Hematopoietic multipotent progenitor cell treated with erythropoietin and hydrocortisone succinate and interleukin-3 and kit ligand, for 15 days (in vitro differentiated cells): ENCODE data around the gene ZNF789.

ENCODE experiments used
- DNase-seq: peaks from one replicate; pipeline ENCODE4 v3.0.0-alpha.2; 2015; ENCODE audit warnings: low spot score

ZNF789 gene

DNA sequence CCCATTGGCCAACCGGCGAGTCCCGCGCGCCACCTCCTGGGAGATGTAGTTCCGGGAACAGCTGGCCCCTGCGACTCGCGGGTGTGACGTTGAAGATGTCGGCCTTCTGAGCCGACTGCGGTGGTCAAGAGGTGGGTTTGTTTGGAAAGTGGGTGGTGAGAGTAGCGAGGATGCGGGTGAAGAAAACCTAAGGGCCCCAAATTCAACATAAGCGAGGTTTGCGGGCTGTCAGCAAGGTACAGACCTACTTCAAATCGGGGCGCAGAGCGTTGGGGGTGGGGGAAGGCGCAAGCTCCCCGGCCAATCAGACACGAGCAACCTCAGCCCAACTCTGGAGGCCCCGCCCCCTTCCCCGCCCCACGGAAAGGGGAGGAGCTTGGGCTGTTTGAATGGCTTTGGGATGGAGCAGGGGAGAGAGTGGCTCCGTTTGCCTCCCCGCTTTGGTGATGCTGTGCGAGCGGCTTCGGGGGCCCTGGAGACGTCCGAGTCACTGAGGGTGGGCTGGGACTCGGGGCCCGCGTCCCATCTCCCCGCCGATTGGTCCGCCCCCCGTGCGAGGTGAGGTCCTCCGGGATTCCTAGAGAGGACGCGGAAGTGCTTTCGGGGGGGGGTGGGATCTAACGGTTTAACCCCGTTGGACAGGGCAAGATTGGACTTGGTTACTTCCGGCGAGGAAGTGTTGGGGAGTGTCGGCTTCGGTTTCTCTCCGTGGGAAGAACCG, 32.1 kb downstream of the ZNF789 start, which contains the start of gene ZKSCAN5:
ZKSCAN5 (plus strand) TSS at position 60 of the 721 bp plus-strand sequence. CDS start 1,383 bp downstream, outside the sequence.
- peak; percentile 97 for DNase-seq

DNA sequence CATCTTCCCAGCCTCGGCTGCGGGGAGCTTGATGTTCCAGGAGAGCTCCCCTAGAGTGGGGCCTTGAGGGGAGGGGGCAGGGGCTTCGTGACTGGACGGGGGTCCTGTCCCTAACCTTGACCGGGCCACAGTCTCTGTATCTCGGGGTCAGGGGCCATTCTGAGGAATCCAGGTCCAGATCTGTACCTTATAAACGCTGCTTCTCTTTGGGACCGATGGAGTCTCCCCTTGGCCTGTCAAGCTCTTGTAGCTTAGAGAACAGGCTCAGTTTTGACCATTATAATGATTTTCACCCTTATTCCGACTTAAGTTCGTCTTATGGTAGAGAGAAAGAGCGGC, 32.6 kb downstream of the ZNF789 start:
- peak; percentile 17 for DNase-seq

DNA sequence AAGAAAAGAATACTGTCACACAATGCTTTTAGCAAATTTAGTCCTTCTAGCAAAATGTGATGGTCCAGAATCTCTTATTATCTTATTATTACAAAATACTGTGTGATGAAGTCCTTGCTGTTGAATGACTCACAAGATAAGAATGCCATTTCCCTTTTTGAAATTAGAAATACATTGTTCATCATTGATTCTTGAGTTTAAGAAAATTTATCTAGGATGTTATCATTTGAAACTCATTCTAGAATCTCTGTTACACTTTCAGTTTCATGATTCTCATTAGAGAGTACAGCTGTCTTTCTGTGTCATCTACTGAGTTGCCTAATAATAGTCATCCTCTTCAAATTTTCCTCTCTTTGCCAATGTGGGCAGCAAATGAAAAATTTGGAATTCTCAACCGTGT, 41.4 kb downstream of the ZNF789 start:
- DNase-seq = no peak

DNA sequence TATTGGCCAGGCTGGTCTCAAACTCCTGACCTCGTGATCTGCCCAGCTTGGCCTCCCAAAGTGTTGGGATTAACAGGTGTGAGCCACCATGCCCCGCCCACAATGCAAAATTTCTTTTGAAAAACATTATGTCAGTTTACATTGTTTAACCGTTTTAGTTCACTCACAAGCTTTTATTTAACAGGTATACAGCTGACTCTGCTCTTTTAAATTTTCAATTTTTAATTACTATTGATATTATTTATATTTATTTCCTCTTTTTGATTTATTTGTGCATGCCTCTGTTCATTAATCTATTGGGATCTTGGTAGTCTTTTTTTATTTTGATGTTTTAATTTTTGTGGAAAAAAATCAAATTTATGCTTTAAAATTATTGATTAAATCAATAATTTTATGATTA, 48.7 kb downstream of the ZNF789 start:
- no peak for DNase-seq

DNA sequence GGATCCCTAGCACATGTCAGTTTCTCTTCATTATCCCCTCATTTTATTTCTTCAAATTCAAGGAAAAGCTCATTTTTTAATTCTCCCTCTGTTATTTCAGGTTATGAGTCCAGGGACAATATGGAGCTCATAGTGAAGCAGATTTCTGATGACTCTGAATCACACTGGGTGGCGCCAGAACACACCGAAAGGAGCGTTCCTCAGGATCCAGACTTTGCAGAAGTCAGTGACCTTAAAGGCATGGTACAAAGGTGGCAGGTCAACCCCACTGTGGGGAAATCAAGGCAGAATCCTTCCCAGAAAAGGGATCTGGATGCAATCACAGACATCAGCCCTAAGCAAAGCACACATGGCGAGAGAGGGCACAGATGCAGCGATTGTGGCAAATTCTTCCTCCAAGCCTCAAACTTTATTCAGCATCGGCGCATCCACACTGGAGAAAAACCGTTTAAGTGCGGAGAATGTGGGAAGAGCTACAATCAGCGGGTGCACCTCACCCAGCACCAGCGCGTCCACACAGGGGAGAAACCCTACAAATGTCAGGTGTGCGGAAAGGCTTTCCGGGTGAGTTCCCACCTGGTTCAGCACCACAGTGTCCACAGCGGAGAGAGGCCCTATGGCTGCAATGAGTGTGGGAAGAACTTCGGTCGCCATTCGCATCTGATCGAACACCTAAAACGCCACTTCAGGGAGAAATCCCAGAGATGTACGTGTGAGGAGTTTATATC, 53.2 kb downstream of the ZNF789 start:
- peak; percentile 35 for DNase-seq

DNA sequence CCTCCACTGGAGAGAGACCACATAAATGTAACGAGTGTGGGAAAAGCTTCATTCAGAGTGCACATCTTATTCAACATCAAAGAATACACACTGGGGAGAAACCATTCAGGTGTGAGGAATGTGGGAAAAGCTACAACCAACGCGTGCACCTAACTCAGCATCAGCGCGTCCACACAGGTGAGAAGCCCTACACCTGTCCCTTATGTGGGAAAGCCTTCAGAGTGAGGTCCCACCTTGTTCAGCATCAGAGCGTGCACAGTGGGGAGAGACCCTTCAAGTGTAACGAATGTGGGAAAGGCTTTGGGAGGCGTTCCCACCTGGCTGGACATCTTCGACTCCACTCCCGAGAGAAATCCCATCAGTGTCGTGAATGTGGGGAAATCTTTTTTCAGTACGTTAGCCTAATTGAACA, 58.7 kb downstream of the ZNF789 start:
- DNase-seq = no peak

DNA sequence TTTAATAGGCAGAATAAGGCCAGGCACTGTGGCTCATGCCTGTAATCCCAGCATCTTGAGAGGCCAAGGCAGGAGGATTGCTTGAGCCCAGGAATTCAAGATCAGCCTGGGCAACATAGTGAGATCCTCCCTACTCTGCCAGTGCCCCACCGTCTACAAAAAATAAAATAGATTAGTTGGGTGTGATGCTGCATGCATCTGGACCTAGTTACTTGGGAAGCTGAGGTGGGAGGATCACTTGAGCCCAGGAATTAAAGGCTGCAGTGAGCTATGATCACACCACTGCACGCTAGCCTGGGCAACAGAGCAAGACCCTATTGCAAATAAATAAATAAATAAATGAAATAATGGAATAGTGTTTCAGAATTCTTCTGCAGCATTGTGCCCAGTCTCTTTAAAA, 63.0 kb downstream of the ZNF789 start:
- DNase-seq = no peak
